ENCODE data around the gene TAC1.
"Not testable (repeated sequence)": the region's sequence is repeated elsewhere in the genome, so short reads cannot be mapped to it uniquely, and the experiment has no call there.

TAC1 gene
- total RNA-seq, result 0 to 0.56 reads per million in 2 experiments

- no peak for DNase-seq (ENCODE audit: low read depth)
These were observed at the start of gene TAC1 for GRCh38 chr7:97731736-97732564. Gene TAC1, plus strand, starts transcription at chr7:97732086. Its CDS starts 527 bp downstream, at chr7:97732613.

- DNase-seq (ENCODE audit: low read depth), result no peak
These were observed 45.9 kb upstream of the TAC1 start for GRCh38 chr7:97685952-97686351.

GRCh38 chr7:97693586-97693985 lies 38.3 kb upstream of the TAC1 start:
- no peak for DNase-seq (ENCODE audit: low read depth)

GRCh38 chr7:97694355-97694754 lies 37.5 kb upstream of the TAC1 start:
- no peak for DNase-seq (ENCODE audit: low read depth)

- DNase-seq (ENCODE audit: low read depth), result no peak
These were observed 34.5 kb upstream of the TAC1 start for GRCh38 chr7:97697396-97697795.

GRCh38 chr7:97722386-97722785 lies 9.5 kb upstream of the TAC1 start:
- DNase-seq (ENCODE audit: low read depth), result no peak

GRCh38 chr7:97732565-97733275 lies 834 bp downstream of the TAC1 start:
- no peak for DNase-seq (ENCODE audit: low read depth)

- no peak for DNase-seq (ENCODE audit: low read depth)
These were observed 1.6 kb downstream of the TAC1 start for GRCh38 chr7:97733276-97734161.

- no peak for DNase-seq (ENCODE audit: low read depth)
These were observed 2.4 kb downstream of the TAC1 start for GRCh38 chr7:97734255-97734654.

- DNase-seq (ENCODE audit: low read depth), result no peak
These were observed 3.2 kb downstream of the TAC1 start for GRCh38 chr7:97735075-97735474.

GRCh38 chr7:97748482-97748881 lies 16.6 kb downstream of the TAC1 start:
- DNase-seq (ENCODE audit: low read depth), result no peak

- DNase-seq (ENCODE audit: low read depth), result no peak
These were observed 19.7 kb downstream of the TAC1 start for GRCh38 chr7:97751566-97751965.

- DNase-seq (ENCODE audit: low read depth), result no peak
These were observed 20.3 kb downstream of the TAC1 start for GRCh38 chr7:97752215-97752614.

- DNase-seq (ENCODE audit: low read depth), result no peak
These were observed 25.9 kb downstream of the TAC1 start for GRCh38 chr7:97757824-97758223.

- no peak for DNase-seq (ENCODE audit: low read depth)
These were observed 39.0 kb downstream of the TAC1 start for GRCh38 chr7:97770850-97771249.

- no peak for DNase-seq (ENCODE audit: low read depth)
These were observed 39.7 kb downstream of the TAC1 start for GRCh38 chr7:97771576-97771975.

GRCh38 chr7:97772045-97772901 lies 40.4 kb downstream of the TAC1 start:
- no peak for DNase-seq (ENCODE audit: low read depth)

GRCh38 chr7:97786398-97786797 lies 54.5 kb downstream of the TAC1 start:
- DNase-seq (ENCODE audit: low read depth), result not testable (repeated sequence)
